ENCODE data around the gene C16orf78. TPM values are rescaled to one million over a fixed set of nuclear protein-coding genes. Genes with fewer than 3 reads are reported as not detected.

C16orf78 gene
- total RNA-seq, 1 experiment from 2014 or later: not detected

GRCh38 chr16:49424961-49425360, 51.4 kb downstream of the C16orf78 start:
- no peak for DNase-seq (ENCODE audit: low spot score)
- ChIA-PET POLR2A (ENCODE audit: low non-redundant PET) (no interaction called here), CTCF (no interaction called here)
- no peaks in the 10 kb centered on the region for H3K36me3 ChIP-seq (ENCODE audit: insufficient read depth, low read length, poor library complexity, severe bottlenecking)
- TF ChIP-seq EZH2 (IDR thresholded peaks at IDR 0.05; ENCODE audit: borderline replicate concordance, low read depth, low read length, poor library complexity, severe bottlenecking) (no peak), CTCF (conservative IDR thresholded peaks at IDR 0.05; ENCODE audit: low read depth, low read length) (no peak)
- intact Hi-C loops (cut with micrococcal nuclease; ENCODE audit: unreplicated experiment): no loop called here
- H3K27me3 ChIP-seq (replicated peaks; ENCODE audit: insufficient read depth, low read depth, low read length, poor library complexity): peaks cover 12% of the 10 kb centered on the region
- H3K27ac ChIP-seq (ENCODE audit: low read depth, low read length, poor library complexity, severe bottlenecking): no peak overlapping the region
- no peaks in the 10 kb centered on the region for H3K9me3 ChIP-seq (ENCODE audit: low read depth, low read length, poor library complexity, severe bottlenecking)
- H3K4me1 ChIP-seq (ENCODE audit: insufficient read depth, low read length, poor library complexity, severe bottlenecking): no peaks in the 10 kb centered on the region
- H3K4me3 ChIP-seq (ENCODE audit: low read depth, low read length, poor library complexity, severe bottlenecking): no peak overlapping the region
- BruUV-seq (replicated peaks): no TSS peak

GRCh38 chr16:49427771-49428170, 54.2 kb downstream of the C16orf78 start:
- ChIA-PET POLR2A (ENCODE audit: low non-redundant PET) (no interaction called here), CTCF (no interaction called here)
- Histone ChIP-seq H3K4me1 (ENCODE audit: insufficient read depth, low read length, poor library complexity, severe bottlenecking) (no peaks in the 10 kb centered on the region), H3K36me3 (ENCODE audit: insufficient read depth, low read length, poor library complexity, severe bottlenecking) (no peaks in the 10 kb centered on the region), H3K27ac (ENCODE audit: low read depth, low read length, poor library complexity, severe bottlenecking) (no peak overlapping the region), H3K4me3 (ENCODE audit: low read depth, low read length, poor library complexity, severe bottlenecking) (no peak overlapping the region), H3K9me3 (ENCODE audit: low read depth, low read length, poor library complexity, severe bottlenecking) (no peaks in the 10 kb centered on the region), H3K27me3 (replicated peaks; ENCODE audit: insufficient read depth, low read depth, low read length, poor library complexity) (peaks cover 18% of the 10 kb centered on the region)
- intact Hi-C loops (cut with micrococcal nuclease; ENCODE audit: unreplicated experiment): no loop called here
- no peak for DNase-seq (ENCODE audit: low spot score)
- TF ChIP-seq CTCF (conservative IDR thresholded peaks at IDR 0.05; ENCODE audit: low read depth, low read length) (no peak), EZH2 (IDR thresholded peaks at IDR 0.05; ENCODE audit: borderline replicate concordance, low read depth, low read length, poor library complexity, severe bottlenecking) (no peak)
- BruUV-seq (replicated peaks): no TSS peak

GRCh38 chr16:49428808-49429207, 55.2 kb downstream of the C16orf78 start:
- intact Hi-C loops (cut with micrococcal nuclease; ENCODE audit: unreplicated experiment): no loop called here
- Histone ChIP-seq H3K36me3 (ENCODE audit: insufficient read depth, low read length, poor library complexity, severe bottlenecking) (no peaks in the 10 kb centered on the region), H3K27ac (ENCODE audit: low read depth, low read length, poor library complexity, severe bottlenecking) (no peak overlapping the region), H3K9me3 (ENCODE audit: low read depth, low read length, poor library complexity, severe bottlenecking) (no peaks in the 10 kb centered on the region), H3K4me1 (ENCODE audit: insufficient read depth, low read length, poor library complexity, severe bottlenecking) (no peaks in the 10 kb centered on the region), H3K4me3 (ENCODE audit: low read depth, low read length, poor library complexity, severe bottlenecking) (no peak overlapping the region), H3K27me3 (replicated peaks; ENCODE audit: insufficient read depth, low read depth, low read length, poor library complexity) (peaks cover 16% of the 10 kb centered on the region)
- BruUV-seq (replicated peaks): no TSS peak
- ChIA-PET POLR2A (ENCODE audit: low non-redundant PET) (no interaction called here), CTCF (no interaction called here)
- TF ChIP-seq CTCF (conservative IDR thresholded peaks at IDR 0.05; ENCODE audit: low read depth, low read length) (no peak), EZH2 (IDR thresholded peaks at IDR 0.05; ENCODE audit: borderline replicate concordance, low read depth, low read length, poor library complexity, severe bottlenecking) (no peak)
- no peak for DNase-seq (ENCODE audit: low spot score)

All from A673 (cell line).